Endodermal cell (in vitro differentiated cells): ENCODE data around the gene MSX1. TPM values are rescaled to one million over a fixed set of nuclear protein-coding genes. Genes with fewer than 3 reads are reported as not detected.

Experiments
- DNase-seq: peaks from one replicate; pipeline ENCODE4 v3.0.0-alpha.2; 2017
- H3K27ac ChIP-seq: 2 replicates; pipeline ENCODE4 v1.5.1; 2013; ENCODE audit warnings: mild to moderate bottlenecking, low read depth, low read length, moderate library complexity
- H3K27me3 ChIP-seq: 2 replicates; pipeline ENCODE4 v1.6.1; 2013; ENCODE audit warnings: mild to moderate bottlenecking, low read length, moderate library complexity; ENCODE audit not compliant: insufficient read depth, control insufficient read depth, poor library complexity, severe bottlenecking
- H3K36me3 ChIP-seq: 2 replicates; pipeline ENCODE4 v1.7.0; 2013; ENCODE audit warnings: mild to moderate bottlenecking, low read length, moderate library complexity; ENCODE audit not compliant: control insufficient read depth, insufficient read depth
- H3K4me1 ChIP-seq: one replicate; pipeline ENCODE4 v1.7.0; 2013; ENCODE audit warnings: low read length; ENCODE audit not compliant: control insufficient read depth, insufficient read depth
- H3K4me3 ChIP-seq: 2 replicates; pipeline ENCODE4 v1.5.1; 2013; ENCODE audit warnings: mild to moderate bottlenecking, low read length, moderate library complexity
- H3K9ac ChIP-seq: 2 replicates; pipeline ENCODE4 v1.6.1; 2013; ENCODE audit warnings: mild to moderate bottlenecking, low read length, moderate library complexity; ENCODE audit not compliant: poor library complexity, severe bottlenecking; ENCODE audit errors: extremely low read depth
- H3K9me3 ChIP-seq: 2 replicates; pipeline ENCODE4 v1.6.1; 2013; ENCODE audit warnings: mild to moderate bottlenecking, low read length, moderate library complexity; ENCODE audit not compliant: control insufficient read depth
- H3K27ac Mint-ChIP-seq: 2 replicates; pipeline ENCODE4 v1.8.0; 2020; ENCODE audit warnings: mixed read lengths
- H3K27me3 Mint-ChIP-seq: 2 replicates; pipeline ENCODE4 v1.8.0; 2021; ENCODE audit warnings: mild to moderate bottlenecking, mixed read lengths; ENCODE audit not compliant: insufficient read depth
- H3K36me3 Mint-ChIP-seq: 2 replicates; pipeline ENCODE4 v1.8.0; 2020; ENCODE audit warnings: low read depth, mixed read lengths
- H3K4me1 Mint-ChIP-seq: 2 replicates; pipeline ENCODE4 v1.8.0; 2020; ENCODE audit warnings: mixed read lengths
- H3K4me3 Mint-ChIP-seq: 2 replicates; pipeline ENCODE4 v1.8.0; 2020; ENCODE audit warnings: mild to moderate bottlenecking, moderate library complexity, mixed read lengths
- H3K9me3 Mint-ChIP-seq: 2 replicates; pipeline ENCODE4 v1.8.0; 2020; ENCODE audit warnings: mild to moderate bottlenecking, mixed read lengths
- CTCF ChIP-seq: fragments of 200-600 bp; sonication (generic); conservative IDR thresholded peaks from 2 replicates; pipeline ENCODE4 v1.5.0; 2021; ENCODE audit warnings: antibody characterized with exemption, mild to moderate bottlenecking
- WGBS, 2 experiments: methylation state at CpG; one replicate each; pipeline versions ENCODE4 v1.1.5 to v1.1.7; 2013; ENCODE audit warnings: missing lambda C conversion rate in 2 of 2, mixed read lengths in 1 of 2; ENCODE audit not compliant: insufficient coverage in 1 of 2, insufficient read length in 1 of 2; 5-methylcytosine and 5-hydroxymethylcytosine counted together
- total RNA-seq, 2 donors: library from RNA; stranded (reverse); fragmentation: NEBNext Ultra II Directional in 1 of 2; extraction: Animal tissue kit (Norgen Biotek cat#: 25700) in 1 of 2; gene quantifications; 2 replicates in 1 of 2; 3 replicates in 1 of 2; pipeline ENCODE4 v1.2.1, GENCODE V29; 2021

The MSX1 gene
- total RNA-seq, 2 donors from 2014 or later = 0.46 to 1.3 TPM

GRCh38 chr4:4812145-4812794 is 47.2 kb upstream of the MSX1 start:
- TF ChIP-seq CTCF = no peak
- DNase-seq = no peak
- Mint-ChIP-seq H3K36me3 (no peaks in the 10 kb centered on the region), H3K9me3 (peaks cover 2% of the 10 kb centered on the region), H3K4me1 (peaks cover 9% of the 10 kb centered on the region), H3K27ac (no peak overlapping the region), H3K27me3 (peaks cover 65% of the 10 kb centered on the region), H3K4me3 (no peak overlapping the region)
- H3K9me3 ChIP-seq = peaks cover 11% of the 10 kb centered on the region
- H3K36me3 ChIP-seq = no peaks in the 10 kb centered on the region
- H3K27ac ChIP-seq = no peak overlapping the region
- H3K4me3 ChIP-seq = no peak overlapping the region
- H3K9ac ChIP-seq = no peak overlapping the region
- peaks cover 14% of the 10 kb centered on the region for H3K27me3 ChIP-seq
- no peaks in the 10 kb centered on the region for H3K4me1 ChIP-seq
- WGBS, 2 experiments = 86 to 93% methylated on average over 4 of the region's 4 CpGs

- H3K4me3 ChIP-seq = no peak overlapping the region
- no peak overlapping the region for H3K9ac ChIP-seq
- H3K27ac ChIP-seq = no peak overlapping the region
- no peak overlapping the region for H3K4me3 Mint-ChIP-seq
- peaks cover 51% of the 10 kb centered on the region for H3K27me3 Mint-ChIP-seq
- peak; percentile 23 for TF ChIP-seq CTCF
- no peaks in the 10 kb centered on the region for H3K4me1 ChIP-seq
- no peaks in the 10 kb centered on the region for H3K36me3 Mint-ChIP-seq
- 84 to 85% methylated on average over 14 to 17 of the region's 17 CpGs for WGBS, 2 experiments
- H3K27ac Mint-ChIP-seq = no peak overlapping the region
- peaks cover under 1% of the 10 kb centered on the region for H3K27me3 ChIP-seq
- no peaks in the 10 kb centered on the region for H3K36me3 ChIP-seq
- DNase-seq = no peak
- peaks cover 13% of the 10 kb centered on the region for H3K9me3 ChIP-seq
- peaks cover 14% of the 10 kb centered on the region for H3K9me3 Mint-ChIP-seq
- H3K4me1 Mint-ChIP-seq = no peaks in the 10 kb centered on the region
Measured at GRCh38 chr4:4818415-4819212, 40.9 kb upstream of the MSX1 start.

GRCh38 chr4:4819213-4819606 is 40.3 kb upstream of the MSX1 start:
- Histone ChIP-seq H3K9me3 (peaks cover 13% of the 10 kb centered on the region), H3K9ac (no peak overlapping the region), H3K4me3 (no peak overlapping the region), H3K27ac (peak overlapping the region; percentile 82), H3K4me1 (no peaks in the 10 kb centered on the region), H3K36me3 (no peaks in the 10 kb centered on the region), H3K27me3 (no peaks in the 10 kb centered on the region)
- Mint-ChIP-seq H3K9me3 (peaks cover 14% of the 10 kb centered on the region), H3K36me3 (no peaks in the 10 kb centered on the region), H3K4me1 (no peaks in the 10 kb centered on the region), H3K4me3 (no peak overlapping the region), H3K27me3 (peaks cover 50% of the 10 kb centered on the region), H3K27ac (no peak overlapping the region)
- no peak for TF ChIP-seq CTCF
- DNase-seq = no peak
- 81 to 83% methylated on average over 5 of the region's 5 CpGs for whole genome bisulfite sequencing, 2 experiments
